GM12892 (cell line): ENCODE measurements around the gene SMIM11. TPM values are rescaled to one million over a fixed set of nuclear protein-coding genes. Genes with fewer than 3 reads are reported as not detected.
"Not testable (repeated sequence)": the region's sequence is repeated elsewhere in the genome, so short reads cannot be mapped to it uniquely, and the experiment has no call there.

Experiments
- DNase-seq: peaks from one replicate; pipeline ENCODE4 v3.0.0; 2011; ENCODE audit not compliant: insufficient read length
- FAIRE-seq: peaks from 2 replicates; lab custom pipeline; 2011; peaks lifted over from hg19 to GRCh38; lab: Jason Lieb, UNC
- POLR2A ChIP-seq: IDR thresholded peaks from 2 replicates; pipeline ENCODE4 v1.6.1; 2011; ENCODE audit warnings: low read depth, low read length, control low read depth
- POLR2AphosphoS5 ChIP-seq: IDR thresholded peaks from 2 replicates; pipeline ENCODE4 v1.6.1; 2011; ENCODE audit warnings: low read depth, low read length, control low read depth
- TAF1 ChIP-seq: IDR thresholded peaks from 2 replicates; pipeline ENCODE4 v1.6.1; 2011; ENCODE audit warnings: low read depth, mild to moderate bottlenecking, control low read depth, low read length, borderline replicate concordance
- polyA plus RNA-seq: library from polyadenylated mRNA; unstranded; fragments of >200 nt; gene quantifications from one replicate; pipeline ENCODE4 v1.2.1, GENCODE V29; 2012; ENCODE audit warnings: missing spikeins, inconsistent platforms; ENCODE audit not compliant: missing spikeins

The SMIM11 gene, protein sequence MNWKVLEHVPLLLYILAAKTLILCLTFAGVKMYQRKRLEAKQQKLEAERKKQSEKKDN
- 3.9 TPM for polyA plus RNA-seq

GRCh38 chr21:34374940-34375618 is at the start of gene SMIM11:
Gene SMIM11 (plus strand): TSS chr21:34375507. CDS start chr21:34379505, 3,998 bp downstream.
- DNase-seq, result not testable (repeated sequence)
- peak; percentile 92 for FAIRE-seq

GRCh38 chr21:34330055-34330454 is 45.3 kb upstream of the SMIM11 start:
- no peak for TF ChIP-seq POLR2A
- TF ChIP-seq TAF1, result no peak
- no peak for TF ChIP-seq POLR2AphosphoS5
- DNase-seq, result no peak
- FAIRE-seq, result no peak

DNA sequence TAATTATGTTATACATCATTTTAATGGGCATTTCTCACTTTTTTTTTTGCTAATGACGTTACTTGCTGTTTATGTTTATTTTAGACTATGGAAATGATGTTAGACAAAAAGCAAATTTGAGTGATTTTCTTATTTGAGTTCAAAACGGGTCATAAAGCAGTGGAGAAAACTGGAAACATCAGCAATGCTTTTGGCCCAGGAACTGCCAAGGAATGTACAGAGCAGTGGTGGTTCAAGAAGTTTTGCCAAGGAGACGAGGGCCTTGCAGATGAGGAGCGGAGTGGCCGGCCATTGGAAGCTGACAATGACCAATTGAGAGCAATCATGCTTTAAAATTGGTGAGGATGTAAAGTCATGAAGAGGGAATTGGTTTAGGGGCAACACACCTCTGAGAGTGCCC is 43.6 kb upstream of the SMIM11 start:
- DNase-seq (no peak), FAIRE-seq (no peak)
- no peak for TF ChIP-seq POLR2A
- no peak for TF ChIP-seq POLR2AphosphoS5
- TF ChIP-seq TAF1, result no peak

DNA sequence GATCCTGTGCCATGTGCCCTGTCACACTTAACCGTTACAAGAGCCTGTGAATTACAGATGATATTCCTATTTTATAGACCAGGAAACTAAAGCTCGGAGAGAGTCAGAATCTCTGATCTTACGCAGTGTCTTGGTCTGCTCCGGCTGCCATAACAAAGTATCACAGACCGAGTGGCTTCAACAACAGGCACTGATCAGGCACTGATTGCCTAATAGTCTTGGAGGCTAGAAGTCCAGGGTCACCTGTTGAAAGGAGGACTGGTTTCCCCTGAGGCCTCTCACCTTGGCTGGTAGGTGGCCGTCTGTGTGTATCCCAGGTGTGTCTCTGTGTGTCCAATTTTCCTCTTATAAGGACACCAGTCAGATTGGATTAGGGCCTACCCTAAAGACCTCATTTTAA is 43.0 kb upstream of the SMIM11 start:
- no peak for DNase-seq
- FAIRE-seq, result no peak
- TF ChIP-seq POLR2AphosphoS5 (no peak), POLR2A (no peak), TAF1 (no peak)

- DNase-seq (no peak), FAIRE-seq (no peak)
- TF ChIP-seq TAF1 (no peak), POLR2AphosphoS5 (no peak), POLR2A (no peak)
Measured at GRCh38 chr21:34333121-34333739, 42.1 kb upstream of the SMIM11 start.

- TF ChIP-seq POLR2A (no peak), POLR2AphosphoS5 (no peak), TAF1 (no peak)
- FAIRE-seq (no peak), DNase-seq (no peak)
Measured at GRCh38 chr21:34335316-34335715, 40.0 kb upstream of the SMIM11 start.

DNA sequence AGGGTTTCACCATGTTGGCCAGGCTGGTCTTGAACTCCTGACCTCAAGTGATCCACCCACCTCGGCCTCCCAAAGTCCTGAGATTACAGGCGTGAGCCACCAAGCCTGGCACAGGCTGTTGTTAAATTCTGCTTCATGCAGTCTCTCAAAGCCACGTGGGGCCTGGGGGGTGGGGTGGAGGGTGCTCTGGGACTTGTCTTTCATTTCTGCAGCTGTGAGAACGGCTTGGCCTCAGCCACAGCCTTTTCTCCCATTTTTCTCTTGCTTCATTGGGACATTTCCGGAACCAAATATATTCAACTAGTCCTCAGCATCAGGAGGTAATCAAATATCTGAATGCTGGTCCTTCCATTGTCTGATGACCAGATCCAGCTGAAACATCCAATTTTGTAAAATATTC is 39.1 kb upstream of the SMIM11 start:
- no peak for TF ChIP-seq POLR2AphosphoS5
- TF ChIP-seq POLR2A, result no peak
- TF ChIP-seq TAF1, result no peak
- DNase-seq, result no peak
- no peak for FAIRE-seq

DNA sequence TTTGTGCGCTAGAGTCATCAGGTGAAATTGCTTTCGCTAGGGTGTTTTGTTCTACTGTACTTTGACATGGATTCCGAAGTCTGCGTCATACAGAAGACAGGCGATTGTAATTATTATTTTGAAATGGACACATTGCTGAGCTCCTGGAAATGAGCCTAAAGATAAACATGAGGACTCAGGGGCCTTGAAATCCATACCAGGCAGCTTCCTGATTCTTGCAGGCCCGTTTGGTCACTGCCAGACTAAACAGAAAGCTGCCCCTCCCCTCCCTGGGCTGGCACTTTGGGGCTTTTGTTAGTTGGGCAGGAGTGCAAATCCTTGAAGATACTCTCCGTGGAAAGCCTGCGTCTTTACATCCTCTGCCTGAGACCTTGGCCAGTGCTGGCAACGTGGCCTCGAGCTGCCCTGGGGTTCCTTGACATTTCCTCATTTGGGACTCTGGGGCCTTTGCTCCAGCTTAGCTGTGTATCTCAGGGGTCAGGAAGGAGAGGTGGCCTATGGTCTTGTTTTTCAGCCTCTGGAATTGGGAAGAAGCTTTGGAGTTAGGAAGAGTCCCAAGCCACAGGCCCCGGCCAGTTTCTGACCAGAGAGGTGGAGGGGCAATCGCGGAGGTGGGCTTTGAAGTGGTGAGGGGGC is 38.4 kb upstream of the SMIM11 start:
- FAIRE-seq (no peak), DNase-seq (no peak)
- TF ChIP-seq POLR2A (no peak), POLR2AphosphoS5 (no peak), TAF1 (no peak)

GRCh38 chr21:34337741-34338140 is 37.6 kb upstream of the SMIM11 start:
- no peak for FAIRE-seq
- DNase-seq, result no peak
- TF ChIP-seq TAF1 (no peak), POLR2AphosphoS5 (no peak), POLR2A (no peak)

DNA sequence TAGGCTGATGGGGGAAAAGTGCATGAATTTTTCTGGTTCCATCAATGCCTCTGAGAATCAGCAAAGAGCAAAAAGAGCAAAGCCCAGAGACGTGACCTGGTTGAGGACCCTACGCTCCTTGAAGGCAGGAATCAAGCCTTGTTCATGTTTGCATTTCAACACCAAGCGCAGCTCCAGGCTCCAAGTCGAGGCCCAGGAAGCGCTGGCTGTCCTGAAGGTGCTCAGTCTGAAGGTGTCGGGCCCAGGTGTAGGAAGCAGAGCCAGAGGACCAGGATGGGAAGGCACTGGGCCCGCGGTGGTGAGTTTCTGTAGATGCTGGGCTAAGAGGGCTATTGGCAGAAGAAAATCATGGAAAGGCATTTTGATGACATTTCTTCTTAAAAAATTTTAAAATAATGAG is 37.1 kb upstream of the SMIM11 start:
- no peak for TF ChIP-seq TAF1
- no peak for TF ChIP-seq POLR2AphosphoS5
- TF ChIP-seq POLR2A, result no peak
- no peak for DNase-seq
- no peak for FAIRE-seq

- TF ChIP-seq TAF1 (no peak), POLR2AphosphoS5 (no peak), POLR2A (no peak)
- FAIRE-seq, result no peak
- DNase-seq, result no peak
Measured at GRCh38 chr21:34340061-34340460, 35.2 kb upstream of the SMIM11 start.
